ENCODE results near the gene AATK.

AATK gene

GRCh38 chr17:81091774-81092517, 74.1 kb downstream of the AATK start:
- Mint-ChIP-seq H3K4me3 (no peak overlapping the region), H3K36me3 (ENCODE audit: insufficient read depth) (peaks cover 12% of the 10 kb centered on the region), H3K9me3 (no peaks in the 10 kb centered on the region), H3K4me1 (ENCODE audit: low read depth in 2 of 2) (peaks cover 28 to 44% of the 10 kb centered on the region in 2 donors), H3K27me3 (no peaks in the 10 kb centered on the region), H3K27ac (peak overlapping the region in 1 of 2 donors; percentile 98)
- ATAC-seq (replicated peaks) (no peak), DNase-seq (no peak)

DNA sequence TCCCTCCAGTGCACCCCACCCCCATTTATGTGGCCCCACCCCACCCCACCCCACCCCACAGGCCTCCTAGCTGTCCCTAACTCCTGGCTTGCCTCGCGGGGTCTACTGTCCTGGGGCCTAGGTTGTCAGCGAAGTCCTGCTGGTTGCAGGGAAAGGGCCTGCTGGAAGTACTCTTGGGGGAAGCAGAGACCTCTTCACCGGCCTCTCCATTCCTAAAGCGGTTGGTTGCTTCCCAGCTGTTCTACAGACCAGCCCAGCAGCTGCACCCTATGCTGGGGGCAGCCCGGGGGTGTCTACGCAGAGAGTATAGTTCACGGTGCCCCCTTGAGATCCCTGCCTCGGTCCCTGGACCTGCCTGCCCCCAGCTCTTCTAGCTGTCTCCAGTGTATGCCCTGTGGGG, 74.9 kb downstream of the AATK start:
- peak overlapping the region in 1 of 2 donors; percentile 12 for H3K27ac Mint-ChIP-seq
- H3K27me3 Mint-ChIP-seq, result no peaks in the 10 kb centered on the region
- H3K4me3 Mint-ChIP-seq, result no peak overlapping the region
- H3K36me3 Mint-ChIP-seq (ENCODE audit: insufficient read depth), result peaks cover 12% of the 10 kb centered on the region
- DNase-seq, result no peak
- no peaks in the 10 kb centered on the region for H3K9me3 Mint-ChIP-seq
- ATAC-seq (replicated peaks), result no peak
- H3K4me1 Mint-ChIP-seq (ENCODE audit: low read depth in 2 of 2), result peaks cover 20 to 40% of the 10 kb centered on the region in 2 donors

GRCh38 chr17:81090361-81091136, 75.5 kb downstream of the AATK start:
- DNase-seq (peak in 2 of 3 experiments; percentile 31 to 33), ATAC-seq (replicated peaks) (no peak)
- Mint-ChIP-seq H3K4me1 (ENCODE audit: low read depth in 2 of 2) (peaks cover 14 to 34% of the 10 kb centered on the region in 2 donors), H3K36me3 (ENCODE audit: insufficient read depth) (peaks cover 12% of the 10 kb centered on the region), H3K4me3 (no peak overlapping the region), H3K9me3 (no peaks in the 10 kb centered on the region), H3K27ac (peak overlapping the region in 1 of 2 donors; percentile 12), H3K27me3 (no peaks in the 10 kb centered on the region)

- ATAC-seq (replicated peaks), result peak; percentile 48
- DNase-seq, result no peak
- Mint-ChIP-seq H3K4me3 (peak overlapping the region; percentile 28 to 29), H3K27me3 (no peaks in the 10 kb centered on the region), H3K4me1 (ENCODE audit: low read depth in 2 of 2) (peaks cover 0 to 11% of the 10 kb centered on the region in 2 donors), H3K36me3 (ENCODE audit: insufficient read depth) (peaks cover 2% of the 10 kb centered on the region), H3K9me3 (no peaks in the 10 kb centered on the region), H3K27ac (peak overlapping the region in 1 of 2 donors; percentile 72)
Observed at GRCh38 chr17:81086789-81087551, 79.1 kb downstream of the AATK start.

GRCh38 chr17:81085420-81085911, 80.6 kb downstream of the AATK start:
- peaks cover 4% of the 10 kb centered on the region for H3K36me3 Mint-ChIP-seq (ENCODE audit: insufficient read depth)
- H3K27me3 Mint-ChIP-seq, result no peaks in the 10 kb centered on the region
- DNase-seq (no peak), ATAC-seq (replicated peaks) (no peak)
- peaks cover 0 to 8% of the 10 kb centered on the region in 2 donors for H3K4me1 Mint-ChIP-seq (ENCODE audit: low read depth in 2 of 2)
- no peak overlapping the region for H3K4me3 Mint-ChIP-seq
- H3K9me3 Mint-ChIP-seq, result no peaks in the 10 kb centered on the region
- peak overlapping the region in 1 of 2 donors; percentile 49 for H3K27ac Mint-ChIP-seq

DNA sequence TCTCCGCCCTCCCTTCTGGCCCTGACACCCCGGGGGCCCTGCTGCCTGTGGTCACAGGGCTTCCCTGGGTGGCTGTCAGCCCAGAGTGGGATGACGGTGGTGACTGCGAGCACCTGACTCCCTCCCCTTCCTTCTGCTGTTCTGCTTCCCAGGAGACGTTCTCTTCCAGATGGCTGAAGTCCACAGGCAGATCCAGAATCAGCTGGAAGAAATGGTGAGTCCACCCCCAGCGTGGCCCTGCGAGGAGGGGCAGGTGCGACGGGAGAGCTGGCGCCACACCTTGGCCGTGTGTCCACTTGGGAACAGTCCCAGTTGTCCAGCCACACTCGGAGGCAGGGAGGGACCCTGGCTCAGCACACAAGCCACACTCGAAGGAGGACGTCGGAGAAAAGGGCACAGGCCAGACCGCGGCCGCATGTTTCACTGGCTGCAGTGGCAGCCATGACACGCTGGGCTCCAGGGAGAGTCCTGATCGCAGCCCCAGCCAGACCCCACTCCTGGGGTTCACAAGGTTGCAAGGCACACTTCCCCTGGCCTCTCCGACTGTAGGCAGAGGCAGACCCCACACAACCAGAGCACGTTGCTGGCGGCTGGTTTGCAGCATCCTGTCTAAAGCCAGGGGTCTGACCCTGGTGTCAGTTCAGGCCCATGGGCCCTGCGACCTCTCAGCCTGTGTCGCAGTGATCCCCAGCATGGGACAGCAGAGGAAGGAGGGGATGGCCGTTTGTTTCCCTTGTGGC, 81.2 kb downstream of the AATK start:
- no peaks in the 10 kb centered on the region for H3K27me3 Mint-ChIP-seq
- H3K4me1 Mint-ChIP-seq (ENCODE audit: low read depth in 2 of 2), result peaks cover 0 to 10% of the 10 kb centered on the region in 2 donors
- peaks cover 5% of the 10 kb centered on the region for H3K36me3 Mint-ChIP-seq (ENCODE audit: insufficient read depth)
- no peaks in the 10 kb centered on the region for H3K9me3 Mint-ChIP-seq
- no peak for DNase-seq
- ATAC-seq (replicated peaks), result no peak
- peak overlapping the region in 1 of 2 donors; percentile 49 for H3K27ac Mint-ChIP-seq
- no peak overlapping the region for H3K4me3 Mint-ChIP-seq

GRCh38 chr17:81083125-81083765, 82.8 kb downstream of the AATK start:
- no peak overlapping the region for H3K4me3 Mint-ChIP-seq
- peaks cover 0 to 15% of the 10 kb centered on the region in 2 donors for H3K4me1 Mint-ChIP-seq (ENCODE audit: low read depth in 2 of 2)
- DNase-seq, result no peak

GRCh38 chr17:81082177-81083073, 83.6 kb downstream of the AATK start:
- Mint-ChIP-seq H3K27me3 (no peaks in the 10 kb centered on the region), H3K27ac (no peak overlapping the region), H3K4me1 (ENCODE audit: low read depth in 2 of 2) (peaks cover 0 to 15% of the 10 kb centered on the region in 2 donors), H3K9me3 (no peaks in the 10 kb centered on the region), H3K36me3 (ENCODE audit: insufficient read depth) (peaks cover 12% of the 10 kb centered on the region), H3K4me3 (no peak overlapping the region)
- DNase-seq (no peak), ATAC-seq (replicated peaks) (no peak)

More at GRCh38 chr17:81083125-81083765, 82.8 kb downstream of the AATK start:
- H3K27me3 Mint-ChIP-seq, result no peaks in the 10 kb centered on the region
- no peak for ATAC-seq (replicated peaks)
- H3K27ac Mint-ChIP-seq, result no peak overlapping the region
- no peaks in the 10 kb centered on the region for H3K9me3 Mint-ChIP-seq
- peaks cover 12% of the 10 kb centered on the region for H3K36me3 Mint-ChIP-seq (ENCODE audit: insufficient read depth)

DNA sequence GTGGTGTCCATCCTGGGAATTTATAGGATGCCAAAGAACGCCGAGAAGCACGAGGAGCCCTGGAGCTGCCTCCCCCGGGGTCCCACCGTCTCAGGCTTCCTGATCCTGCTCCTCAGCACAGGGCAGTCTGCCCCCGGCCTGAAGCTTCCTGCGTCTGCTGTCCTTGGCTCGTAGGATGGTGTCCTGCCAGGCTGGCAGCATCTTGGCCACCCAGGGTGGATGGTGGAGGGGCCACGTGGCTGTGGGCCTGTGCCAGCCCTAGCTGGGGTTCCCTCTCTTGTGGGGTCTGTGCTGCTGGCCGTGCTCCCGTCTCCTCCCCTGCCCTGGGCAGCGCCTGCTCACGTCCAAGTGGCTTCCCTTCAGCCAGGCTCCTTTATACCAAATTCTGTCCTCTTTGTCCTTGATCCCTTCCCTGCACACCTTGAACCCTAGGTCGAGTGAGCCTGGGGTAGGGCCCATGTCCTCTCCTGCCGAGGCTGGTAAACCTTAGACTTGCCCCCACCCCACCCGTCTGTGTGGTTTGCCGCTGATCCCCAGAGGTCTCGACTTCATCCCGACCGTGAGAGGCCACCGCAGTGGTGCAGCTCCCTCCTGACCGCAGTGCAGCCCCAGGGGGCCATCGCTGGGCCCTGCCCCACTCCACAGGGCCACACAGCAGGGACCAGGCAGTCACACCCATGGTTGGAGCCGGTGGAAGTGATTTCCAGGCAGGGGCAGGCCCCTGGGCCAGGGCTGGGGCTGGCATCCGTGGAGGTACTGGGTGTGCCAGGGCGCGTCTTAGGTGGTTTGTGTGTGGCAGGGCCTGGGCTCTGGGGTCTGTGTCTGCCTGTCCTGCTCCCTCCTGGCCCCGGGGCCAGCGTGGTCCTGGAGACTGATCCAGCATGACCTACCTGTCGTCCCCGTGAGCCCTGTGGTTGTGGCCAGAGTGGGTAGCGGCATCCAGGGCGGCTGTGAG, 84.5 kb downstream of the AATK start:
- H3K4me1 Mint-ChIP-seq (ENCODE audit: low read depth in 2 of 2), result peaks cover 0 to 11% of the 10 kb centered on the region in 2 donors
- no peaks in the 10 kb centered on the region for H3K9me3 Mint-ChIP-seq
- no peak for DNase-seq
- ATAC-seq (replicated peaks), result no peak
- H3K4me3 Mint-ChIP-seq, result no peak overlapping the region
- H3K36me3 Mint-ChIP-seq (ENCODE audit: insufficient read depth), result peaks cover 12% of the 10 kb centered on the region
- no peak overlapping the region for H3K27ac Mint-ChIP-seq
- H3K27me3 Mint-ChIP-seq, result no peaks in the 10 kb centered on the region

DNA sequence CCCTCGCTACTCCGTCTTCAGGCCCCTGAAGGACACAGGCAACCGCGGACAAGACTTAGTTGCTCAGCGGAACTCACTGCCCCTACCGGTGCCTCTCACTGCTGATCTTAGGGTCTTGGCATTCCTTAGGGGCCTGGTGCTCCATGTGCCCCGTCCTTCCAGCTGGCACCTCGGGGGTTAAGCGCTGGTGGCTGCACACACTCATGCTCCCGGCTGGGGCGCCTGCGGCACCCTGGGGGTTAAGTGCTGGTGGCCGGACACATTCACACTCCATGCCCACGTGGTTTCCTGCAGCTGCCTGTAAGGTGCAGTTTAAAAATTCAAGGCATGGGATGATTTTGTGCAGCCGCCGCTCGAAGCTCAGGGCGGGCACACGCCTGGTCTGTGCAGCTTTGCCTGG, 86.0 kb downstream of the AATK start:
- H3K9me3 Mint-ChIP-seq, result no peaks in the 10 kb centered on the region
- peaks cover 0 to 13% of the 10 kb centered on the region in 2 donors for H3K4me1 Mint-ChIP-seq (ENCODE audit: low read depth in 2 of 2)
- H3K27me3 Mint-ChIP-seq, result no peaks in the 10 kb centered on the region
- H3K27ac Mint-ChIP-seq, result no peak overlapping the region
- H3K36me3 Mint-ChIP-seq (ENCODE audit: insufficient read depth), result peaks cover 12% of the 10 kb centered on the region
- no peak overlapping the region for H3K4me3 Mint-ChIP-seq
- ATAC-seq (replicated peaks) (no peak), DNase-seq (no peak)
